Stimulated activated CD8-positive, alpha-beta memory T cell treated with anti-CD3 and anti-CD28 coated beads, Interleukin-4, amount 100 ng/mL, for 1 hour (primary cell): Measurements from ENCODE around the gene LARGE1.

ENCODE experiments used
- DNase-seq, 2 donors: peaks; one replicate each; pipeline ENCODE4 v3.0.0-alpha.2; 2020; ENCODE audit warnings: low read depth in 2 of 2, low spot score in 1 of 2

The LARGE1 gene

GRCh38 chr22:33886696-33887095 lies 33.6 kb downstream of the LARGE1 start:
- no peak for DNase-seq

DNA sequence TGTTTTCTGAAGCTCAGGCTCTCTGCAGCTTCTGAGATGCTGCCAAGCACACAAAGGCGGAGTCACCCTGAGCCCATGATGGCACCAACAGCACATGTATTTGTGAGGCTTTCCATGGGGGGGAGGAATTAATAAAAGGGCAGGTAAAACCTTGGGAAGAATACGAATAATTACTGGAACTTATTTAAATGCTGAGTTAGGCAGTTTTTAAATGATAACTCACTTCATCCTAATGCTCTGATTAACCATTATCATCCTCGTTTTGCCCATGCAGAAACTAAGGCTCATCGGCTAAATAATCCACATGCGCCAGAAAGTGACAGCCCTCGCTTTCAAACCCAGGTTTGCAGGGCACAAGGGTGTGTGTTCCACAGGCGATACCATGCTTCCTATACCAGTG lies 35.4 kb downstream of the LARGE1 start:
- DNase-seq = no peak

DNA sequence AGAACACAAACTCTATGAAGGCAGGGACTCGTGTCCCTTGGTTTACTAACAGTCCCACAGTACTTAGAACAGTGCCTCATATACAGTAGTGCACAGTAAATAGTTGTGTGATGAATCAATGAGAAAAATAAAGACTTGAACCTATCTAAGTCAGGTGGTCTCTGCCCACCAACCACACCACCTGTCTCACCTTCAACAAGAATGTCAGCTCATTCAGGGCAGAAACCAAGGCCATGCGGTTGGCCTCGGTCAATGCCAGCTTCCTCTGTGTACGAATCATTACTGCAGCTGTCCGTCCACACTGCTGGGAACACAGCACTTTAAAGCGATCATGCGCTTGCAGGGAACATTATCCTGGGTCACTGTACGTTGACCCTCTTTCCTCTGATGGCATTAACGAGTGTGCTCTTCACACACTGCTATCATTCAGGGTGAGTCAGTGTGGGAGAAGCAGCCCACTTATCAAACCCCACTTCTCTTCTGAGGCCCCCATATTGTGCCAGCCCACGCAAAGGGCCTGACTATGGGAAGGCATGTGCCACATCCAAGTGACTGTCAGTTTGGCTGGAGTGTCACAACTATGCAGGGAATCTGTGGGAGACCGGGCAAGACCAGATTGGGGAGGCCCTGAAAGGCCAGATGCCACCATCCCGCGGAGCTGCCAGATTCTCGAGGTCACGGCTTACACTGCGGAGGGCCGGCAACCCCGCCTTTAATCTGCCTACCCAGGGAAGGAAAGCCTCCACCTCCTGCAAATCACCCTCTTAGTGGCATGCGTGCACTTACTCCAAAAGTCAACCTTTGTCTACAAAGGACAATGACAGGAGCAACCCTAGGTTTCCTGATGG lies 36.1 kb downstream of the LARGE1 start:
- no peak for DNase-seq

DNA sequence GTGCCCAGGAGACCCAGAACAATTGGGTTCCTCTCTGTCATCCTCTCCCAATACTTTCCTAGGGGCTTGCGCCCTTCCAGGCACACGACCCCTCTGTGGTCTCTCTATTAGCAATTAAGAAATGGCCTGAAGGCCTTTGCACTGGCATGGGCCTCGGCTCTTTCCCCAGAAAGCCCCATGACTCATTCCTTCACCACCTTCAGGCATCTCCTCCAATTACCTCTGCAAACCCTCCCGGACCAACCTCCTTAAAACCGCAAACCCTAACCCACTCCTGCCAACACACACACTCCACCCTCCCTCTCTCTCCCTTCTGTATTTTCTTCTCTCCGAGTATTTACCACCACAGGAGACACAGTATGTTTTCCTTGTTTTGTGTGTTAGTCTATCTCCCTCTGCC lies 36.7 kb downstream of the LARGE1 start:
- no peak for DNase-seq

DNA sequence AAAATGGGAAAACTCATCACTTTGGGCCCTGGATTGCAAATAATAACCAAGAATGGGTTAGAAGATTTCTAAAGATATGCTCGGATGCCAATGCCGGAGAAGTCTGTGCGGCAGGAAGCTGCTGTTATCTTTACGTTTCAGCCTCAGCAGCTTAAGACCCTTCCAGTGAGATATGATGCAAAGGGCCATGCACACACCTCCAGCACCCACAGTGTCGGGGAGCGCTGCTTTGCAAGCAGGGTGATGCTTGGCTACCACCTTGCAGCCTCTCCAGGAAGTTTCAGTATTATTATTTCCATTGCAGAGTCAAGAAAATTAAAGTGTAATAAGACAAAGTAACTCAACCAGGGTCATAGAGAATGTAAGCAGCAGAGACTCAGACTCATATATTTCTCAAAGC lies 37.3 kb downstream of the LARGE1 start:
- DNase-seq = no peak

DNA sequence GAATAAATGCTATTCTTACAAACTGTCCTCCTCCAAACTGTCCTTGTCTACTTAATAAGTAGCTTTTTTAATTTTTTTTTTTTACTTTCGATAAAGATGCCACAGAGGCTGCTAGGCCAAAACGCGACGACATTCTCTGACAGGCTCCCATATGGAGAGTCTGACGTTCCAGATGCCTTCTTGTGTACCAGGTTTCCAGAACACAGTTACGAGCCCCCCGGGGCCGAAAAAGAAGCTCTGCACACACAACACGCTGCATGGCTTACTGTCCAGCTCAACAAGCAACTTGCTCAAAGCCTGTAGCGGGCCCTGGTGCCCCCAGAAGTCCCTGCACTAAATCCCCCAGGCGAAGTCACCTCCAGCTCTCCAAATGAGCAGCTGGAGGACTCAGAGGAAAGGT lies 39.3 kb downstream of the LARGE1 start:
- no peak for DNase-seq

DNA sequence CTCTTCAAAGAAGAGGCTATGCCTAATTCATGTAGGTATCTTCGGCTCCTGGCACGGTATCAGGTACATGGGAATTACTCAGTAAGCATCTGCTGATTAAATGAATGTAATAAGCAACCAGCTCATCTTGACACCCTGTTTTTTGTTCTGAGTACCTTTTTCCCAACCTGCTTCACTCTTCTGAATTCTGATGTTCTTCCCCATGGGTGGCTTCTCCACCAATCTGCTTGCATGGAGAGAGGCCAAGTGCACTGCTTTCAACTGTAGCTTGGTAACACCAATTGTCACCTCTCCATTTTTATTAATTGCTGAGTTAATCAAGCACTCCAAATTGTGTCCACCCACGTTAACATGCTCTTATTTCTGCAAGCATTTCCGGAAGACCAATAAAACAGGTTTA lies 40.5 kb downstream of the LARGE1 start:
- DNase-seq = no peak

DNA sequence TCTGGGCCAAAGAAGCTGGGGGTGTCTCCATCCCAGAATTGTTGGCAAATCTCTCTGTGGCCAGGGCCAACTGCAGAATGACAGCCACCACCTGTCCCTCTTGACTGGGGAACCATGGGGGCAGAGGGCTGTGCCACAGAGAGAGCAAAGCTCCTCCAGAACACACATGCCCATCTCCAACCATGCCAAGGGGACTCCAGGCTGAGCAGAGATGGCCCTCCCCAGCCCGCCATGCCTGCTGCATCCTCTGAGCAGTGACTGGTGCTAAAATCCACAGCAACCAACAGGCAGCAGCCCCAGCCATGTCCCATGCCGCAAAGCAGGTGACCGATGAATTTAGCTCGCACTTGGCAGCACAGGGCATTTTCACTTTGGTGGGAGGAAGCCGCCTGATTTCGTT lies 45.0 kb downstream of the LARGE1 start:
- no peak for DNase-seq

- no peak for DNase-seq
These were observed 46.1 kb downstream of the LARGE1 start for GRCh38 chr22:33874206-33874605.

- DNase-seq = no peak
These were observed 46.6 kb downstream of the LARGE1 start for GRCh38 chr22:33873666-33874065.

GRCh38 chr22:33873186-33873585 lies 47.1 kb downstream of the LARGE1 start:
- DNase-seq = no peak

DNA sequence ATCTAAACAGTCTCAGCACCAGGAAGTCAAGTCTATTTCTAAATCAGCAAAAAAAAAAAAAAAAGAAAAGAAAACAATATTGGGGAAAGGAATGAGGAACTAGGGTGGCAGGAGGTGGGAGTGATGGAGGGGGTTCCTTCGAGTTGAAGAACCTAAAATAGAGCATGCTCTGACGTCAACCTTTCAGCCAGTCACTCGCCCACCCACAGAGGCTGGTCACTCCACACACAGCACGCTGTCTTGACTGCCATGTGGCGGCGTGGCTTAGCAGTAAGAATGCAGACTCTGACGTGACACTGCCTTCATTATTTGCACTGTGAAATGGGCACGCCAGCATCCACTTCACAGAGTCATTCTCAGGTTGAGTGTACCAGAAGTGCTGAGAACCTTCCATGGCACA lies 48.3 kb downstream of the LARGE1 start:
- no peak for DNase-seq

GRCh38 chr22:33869946-33870345 lies 50.3 kb downstream of the LARGE1 start:
- DNase-seq = no peak

DNA sequence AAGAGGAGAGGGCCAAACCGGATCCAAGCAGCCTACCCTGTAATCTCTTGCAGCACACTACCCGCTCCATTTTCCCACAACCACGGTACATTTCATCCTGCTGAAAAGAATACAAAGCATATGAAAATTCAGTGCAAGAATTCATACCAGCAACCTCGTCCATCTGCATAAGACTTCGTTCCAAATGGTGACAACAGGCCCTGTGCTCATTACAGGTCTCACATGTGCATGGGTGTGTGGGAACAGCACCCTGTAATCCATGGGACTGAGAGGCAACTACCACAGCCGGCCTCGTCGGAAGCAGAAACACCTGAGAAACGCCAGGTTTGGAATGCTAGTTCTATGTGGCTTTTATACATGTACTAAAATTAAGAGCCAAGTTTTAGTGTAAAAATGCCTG lies 52.3 kb downstream of the LARGE1 start:
- DNase-seq = no peak

- DNase-seq = no peak
These were observed 53.0 kb downstream of the LARGE1 start for GRCh38 chr22:33867118-33867866.

- DNase-seq = no peak
These were observed 53.8 kb downstream of the LARGE1 start for GRCh38 chr22:33866511-33866910.

DNA sequence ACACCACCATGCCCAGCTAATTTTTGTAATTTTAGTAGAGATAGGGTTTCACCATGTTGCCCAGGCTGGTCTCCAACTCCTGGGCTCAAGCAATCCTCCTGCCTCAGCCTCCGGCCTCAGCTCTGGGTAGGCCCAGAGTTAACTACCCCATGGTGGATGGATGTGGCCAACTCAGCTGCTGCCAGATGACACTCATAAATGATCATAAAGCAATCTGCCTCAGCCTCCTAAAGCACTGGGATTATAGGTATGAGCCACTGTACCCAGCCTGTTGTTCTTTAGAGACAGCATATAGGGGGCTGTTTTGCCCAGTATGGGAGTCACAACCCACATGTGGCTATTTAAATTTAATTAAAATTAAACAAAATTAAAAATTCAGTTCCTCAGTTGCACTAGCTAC lies 54.3 kb downstream of the LARGE1 start:
- no peak for DNase-seq

DNA sequence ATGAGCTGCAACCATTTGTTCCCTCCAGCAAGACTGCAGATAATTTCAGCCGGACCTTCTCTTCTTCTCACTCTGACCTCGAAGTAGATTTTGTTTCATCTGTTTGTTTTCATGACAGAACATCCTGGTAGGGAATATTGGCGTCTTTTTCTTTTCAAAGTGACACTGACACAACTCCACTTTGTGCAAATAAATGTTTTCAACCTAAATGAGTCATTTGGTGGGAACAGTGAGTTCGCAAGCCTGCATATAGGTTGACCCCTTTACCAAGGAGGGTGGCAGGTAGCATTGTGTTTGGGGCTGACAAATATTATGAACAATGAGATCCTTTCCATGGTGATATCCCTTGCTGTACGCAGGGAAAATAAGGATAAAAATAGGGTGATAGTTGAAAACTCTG lies 55.0 kb downstream of the LARGE1 start:
- DNase-seq = no peak

GRCh38 chr22:33864723-33865130 lies 55.5 kb downstream of the LARGE1 start:
- no peak for DNase-seq

DNA sequence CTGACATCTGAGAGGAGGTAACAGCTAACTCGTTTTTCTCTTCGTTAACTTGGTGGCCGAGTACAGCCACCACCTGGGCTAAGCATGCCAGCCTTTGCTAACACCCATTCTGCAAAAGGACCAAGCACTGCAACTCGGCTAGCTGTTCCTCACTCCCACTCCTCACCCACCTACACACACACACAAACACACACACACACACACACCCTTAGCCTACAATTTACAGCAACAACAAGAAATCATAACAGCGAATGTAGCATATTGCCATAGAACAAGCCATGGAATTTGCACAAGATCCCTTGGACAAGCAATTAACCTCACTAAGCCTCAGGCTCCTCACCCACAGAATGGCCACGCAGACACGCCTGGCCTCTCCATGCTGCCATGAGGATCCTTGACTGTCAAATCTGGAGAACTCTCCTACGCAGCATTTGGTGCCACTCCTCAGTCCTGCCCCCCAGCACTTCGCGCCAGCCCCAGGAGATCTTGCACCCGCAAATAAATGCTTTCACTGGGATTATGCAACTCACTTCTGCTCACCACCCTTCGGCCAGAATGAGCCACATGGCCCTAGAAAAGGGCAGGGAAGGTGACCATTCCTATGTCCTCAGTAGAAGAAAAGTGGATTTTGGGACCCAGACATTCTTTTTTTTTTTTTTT lies 58.9 kb downstream of the LARGE1 start:
- no peak for DNase-seq

GRCh38 chr22:33860386-33860785 lies 59.9 kb downstream of the LARGE1 start:
- no peak for DNase-seq

- no peak for DNase-seq
These were observed 61.0 kb downstream of the LARGE1 start for GRCh38 chr22:33859311-33859710.
